Ovary (tissue), 3 donors: ENCODE data around the gene TINAG.

Experiments
- POLR2A ChIP-seq: fragments of 450-650 bp; IDR thresholded peaks from one replicate; pipeline ENCODE4 v1.6.1; 2017; ENCODE audit warnings: antibody characterized with exemption, mild to moderate bottlenecking, moderate library complexity
- TF ChIP-seq, protein P1 (sequence below), 3 donors: fragments of 450-650 bp in 2 of 3; fragments of 200-600 bp in 1 of 3; IDR thresholded peaks; one replicate each; pipeline versions ENCODE4 v1.5.1 to v1.8.0; 2016 to 2022; ENCODE audit warnings: antibody characterized with exemption in 3 of 3, mild to moderate bottlenecking in 1 of 3
- donor health status: DM: no; HTN: no; CAD: no.

DNA sequence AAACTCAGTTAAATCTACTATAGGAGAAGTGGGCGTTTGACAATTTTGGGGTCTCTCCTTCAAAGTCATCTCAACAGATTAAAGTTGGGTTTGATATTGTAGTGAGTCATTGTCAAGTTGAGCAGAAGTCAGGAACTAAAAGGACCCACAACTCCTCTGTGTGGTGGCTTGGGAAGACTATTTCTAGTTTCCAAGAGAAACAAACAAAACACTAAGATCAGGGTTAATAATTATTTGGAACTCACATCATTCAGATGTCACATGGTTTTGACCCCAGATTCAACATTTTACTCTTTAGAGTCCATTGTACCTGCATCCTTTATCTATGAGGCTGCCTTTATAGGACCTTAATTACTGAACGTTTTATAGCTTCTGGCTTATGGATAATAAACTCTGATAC is 45.3 kb upstream of the TINAG start:
- no peak for TF ChIP-seq POLR2A
- TF ChIP-seq, protein P1, sequence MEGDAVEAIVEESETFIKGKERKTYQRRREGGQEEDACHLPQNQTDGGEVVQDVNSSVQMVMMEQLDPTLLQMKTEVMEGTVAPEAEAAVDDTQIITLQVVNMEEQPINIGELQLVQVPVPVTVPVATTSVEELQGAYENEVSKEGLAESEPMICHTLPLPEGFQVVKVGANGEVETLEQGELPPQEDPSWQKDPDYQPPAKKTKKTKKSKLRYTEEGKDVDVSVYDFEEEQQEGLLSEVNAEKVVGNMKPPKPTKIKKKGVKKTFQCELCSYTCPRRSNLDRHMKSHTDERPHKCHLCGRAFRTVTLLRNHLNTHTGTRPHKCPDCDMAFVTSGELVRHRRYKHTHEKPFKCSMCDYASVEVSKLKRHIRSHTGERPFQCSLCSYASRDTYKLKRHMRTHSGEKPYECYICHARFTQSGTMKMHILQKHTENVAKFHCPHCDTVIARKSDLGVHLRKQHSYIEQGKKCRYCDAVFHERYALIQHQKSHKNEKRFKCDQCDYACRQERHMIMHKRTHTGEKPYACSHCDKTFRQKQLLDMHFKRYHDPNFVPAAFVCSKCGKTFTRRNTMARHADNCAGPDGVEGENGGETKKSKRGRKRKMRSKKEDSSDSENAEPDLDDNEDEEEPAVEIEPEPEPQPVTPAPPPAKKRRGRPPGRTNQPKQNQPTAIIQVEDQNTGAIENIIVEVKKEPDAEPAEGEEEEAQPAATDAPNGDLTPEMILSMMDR (IDR thresholded peaks at IDR 0.05) = no peak
